ENCODE results near the gene ARL4C.

The ARL4C gene

DNA sequence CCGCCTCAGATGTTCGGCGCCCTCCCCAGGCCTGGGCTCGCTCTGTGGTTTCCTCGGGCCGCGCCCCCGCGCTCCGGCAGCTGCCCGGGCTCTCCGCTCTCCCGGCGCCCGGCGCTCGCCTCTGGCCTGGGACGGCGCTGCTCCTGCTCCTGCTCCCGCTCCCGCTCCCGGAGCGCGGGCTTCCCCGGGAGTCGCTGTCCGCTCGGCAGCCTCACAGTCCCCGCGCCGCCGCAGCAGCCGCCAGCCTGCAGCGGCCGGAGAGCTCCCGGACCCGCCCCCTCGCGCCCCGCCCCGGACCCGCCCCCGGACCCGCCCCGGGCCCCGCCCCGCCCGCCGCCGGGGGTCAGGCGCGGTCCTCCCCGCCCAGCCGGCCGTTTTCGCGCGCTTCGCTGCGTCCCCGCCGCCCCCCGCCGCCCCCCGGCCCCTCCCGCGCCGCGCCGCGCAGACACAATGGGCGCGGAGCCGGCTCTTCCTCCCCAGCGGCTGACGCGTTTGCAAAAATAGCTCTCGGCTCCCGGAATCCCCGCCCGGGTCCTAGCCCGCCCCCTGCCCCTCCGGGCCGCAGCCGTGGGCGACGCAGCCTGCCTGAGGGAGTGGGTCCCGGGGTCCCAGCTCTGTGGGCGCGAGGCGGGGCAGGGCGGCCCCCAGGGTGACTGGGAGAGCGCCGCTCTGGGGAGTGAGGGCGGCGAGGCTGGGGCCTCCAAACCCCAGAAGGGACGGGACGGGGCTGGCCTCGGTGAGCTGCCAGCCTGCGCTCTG lies at the start of gene ARL4C:
TSS of gene ARL4C (minus strand) at position 247 of the 759 bp plus-strand sequence. CDS start 495 bp downstream, outside the sequence.
- peak; percentile 27 for DNase-seq

- peak; percentile 14 for DNase-seq
Observed at GRCh38 chr2:234544659-234545611, 48.1 kb upstream of the ARL4C start.

DNA sequence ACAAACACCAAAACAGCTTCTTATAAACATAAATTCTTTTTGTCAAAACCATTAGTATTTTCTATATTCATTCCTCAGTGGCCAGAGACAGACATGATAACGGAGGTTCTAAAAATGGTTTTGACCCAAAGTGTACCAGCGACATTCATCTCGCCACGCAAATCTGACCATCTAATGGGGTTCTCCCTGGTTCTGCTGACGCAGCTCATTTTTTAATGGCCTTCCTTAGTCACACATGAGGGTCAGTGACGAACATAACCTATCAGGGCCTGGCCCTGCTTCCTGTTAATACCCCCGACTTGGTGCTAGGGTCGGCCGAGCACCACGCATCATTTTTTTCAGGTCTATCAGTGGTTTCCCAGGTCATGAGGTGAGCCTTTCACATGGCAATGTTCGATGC lies 45.9 kb upstream of the ARL4C start:
- no peak for DNase-seq

DNA sequence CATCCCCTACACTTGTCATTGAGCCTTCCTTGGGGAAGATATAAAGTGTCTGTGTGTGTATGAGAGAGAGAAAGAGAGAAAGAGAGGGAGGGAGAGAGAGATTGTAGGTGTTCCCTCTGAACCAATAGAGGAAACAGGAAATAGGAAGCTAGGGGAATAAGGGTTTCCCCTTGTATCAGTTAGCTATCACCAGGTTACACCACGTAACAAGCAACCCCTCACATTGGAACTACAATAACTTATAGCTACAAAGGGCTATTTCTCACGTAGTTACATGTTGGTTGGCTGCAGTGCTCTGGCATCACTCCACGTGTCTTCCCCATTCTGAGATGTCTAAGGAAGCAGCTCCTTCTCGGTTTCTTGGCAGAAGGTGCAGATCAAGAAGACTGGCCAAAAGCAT lies 41.0 kb upstream of the ARL4C start:
- no peak for DNase-seq

DNA sequence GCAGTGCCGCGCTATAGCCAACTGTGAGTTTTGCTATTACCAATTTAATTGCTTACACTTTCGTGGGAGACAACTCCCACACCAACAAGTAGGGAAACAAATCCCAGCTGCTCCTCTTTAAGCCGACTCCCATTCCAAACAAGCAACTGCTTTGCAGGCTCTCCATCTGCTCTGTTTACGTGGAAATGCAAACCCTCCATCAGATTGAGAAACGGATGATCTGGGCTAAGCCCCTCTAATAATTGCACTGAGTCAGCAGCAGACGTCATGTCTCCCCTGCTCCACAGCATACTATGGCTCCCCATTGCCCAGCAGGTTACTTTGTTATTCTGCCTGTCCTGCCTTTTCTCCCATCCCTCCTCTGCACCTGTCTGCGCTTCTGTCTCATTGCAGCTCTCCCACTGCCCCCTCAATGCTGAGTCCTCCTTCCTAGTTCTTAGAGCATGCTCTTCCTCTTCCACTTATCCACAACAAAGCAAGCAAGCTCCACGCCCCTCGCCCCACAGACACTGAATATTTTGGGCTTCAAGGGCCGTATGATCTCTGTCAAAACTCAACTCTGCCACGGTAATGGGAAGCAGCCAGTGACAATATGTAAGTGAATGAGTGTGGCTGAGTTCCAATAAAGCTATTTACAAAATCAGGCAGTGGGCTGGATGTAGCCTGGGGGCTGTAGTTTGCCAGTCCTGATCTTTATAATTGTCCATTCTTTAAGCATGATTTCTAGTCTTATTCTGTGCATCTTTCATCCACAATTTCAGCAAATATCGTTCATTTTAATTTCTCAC lies 39.5 kb upstream of the ARL4C start:
- peak; percentile 36 for DNase-seq

DNA sequence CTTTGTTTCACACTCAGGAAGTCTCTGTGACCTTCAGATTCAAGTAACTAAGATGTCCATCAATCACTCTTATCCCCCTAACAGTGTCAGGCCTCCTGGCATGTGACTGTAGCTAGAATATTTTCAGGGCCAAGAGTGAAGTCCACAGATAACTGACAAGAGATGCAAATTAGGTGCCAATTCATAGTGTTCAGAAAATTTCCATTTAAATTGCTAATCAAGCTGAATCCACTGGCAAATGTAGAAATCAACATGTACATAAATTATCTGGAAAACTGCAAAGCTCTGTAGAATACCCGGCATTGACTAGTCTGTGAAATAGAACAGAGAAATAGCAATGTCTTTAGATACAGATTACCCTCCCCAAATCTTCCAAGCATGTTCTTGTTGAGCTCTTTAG lies 38.6 kb upstream of the ARL4C start:
- DNase-seq: no peak

DNA sequence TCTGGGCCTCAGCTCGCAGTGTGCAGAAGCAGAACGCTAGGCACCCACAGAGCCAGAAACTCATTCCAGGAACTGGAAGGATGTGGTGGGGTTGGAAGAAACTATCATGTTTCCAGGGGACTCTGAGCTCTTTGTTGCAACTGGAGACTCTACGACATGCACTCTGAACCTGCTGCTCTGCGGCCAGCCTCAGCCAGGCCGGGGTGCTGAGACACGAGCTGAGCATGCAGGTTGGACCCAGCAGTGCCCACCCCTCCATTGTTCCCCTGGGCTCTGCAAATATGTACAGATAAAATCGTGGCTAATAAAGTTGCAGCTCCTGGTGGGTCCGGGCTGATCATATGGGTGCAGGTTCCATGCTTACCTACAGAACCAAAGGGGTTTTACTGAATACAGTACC lies 37.6 kb upstream of the ARL4C start:
- DNase-seq: no peak

- no peak for DNase-seq
Observed at GRCh38 chr2:234533626-234534025, 36.7 kb upstream of the ARL4C start.

- no peak for DNase-seq
Observed at GRCh38 chr2:234528410-234529148, 31.7 kb upstream of the ARL4C start.

DNA sequence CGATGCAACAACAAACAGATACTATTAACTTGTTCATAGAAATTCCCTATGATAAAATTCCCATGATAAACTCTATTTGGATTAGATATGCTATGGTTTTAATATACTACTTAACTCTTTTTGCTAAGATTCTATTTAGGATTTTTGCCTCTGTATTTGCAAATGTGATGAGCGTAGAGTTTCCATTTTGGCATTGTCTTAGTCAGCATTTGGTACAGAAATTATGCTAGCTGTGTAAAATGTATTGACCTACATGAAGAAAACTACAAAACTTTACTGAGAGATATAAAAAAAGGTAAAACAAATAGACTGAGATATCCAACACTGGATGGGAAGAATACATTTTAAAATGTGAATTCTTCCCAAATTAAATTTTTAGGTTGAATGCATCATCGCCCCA lies 29.8 kb upstream of the ARL4C start:
- DNase-seq: no peak

GRCh38 chr2:234521536-234521935 lies 24.7 kb upstream of the ARL4C start:
- peak; percentile 26 for DNase-seq

DNA sequence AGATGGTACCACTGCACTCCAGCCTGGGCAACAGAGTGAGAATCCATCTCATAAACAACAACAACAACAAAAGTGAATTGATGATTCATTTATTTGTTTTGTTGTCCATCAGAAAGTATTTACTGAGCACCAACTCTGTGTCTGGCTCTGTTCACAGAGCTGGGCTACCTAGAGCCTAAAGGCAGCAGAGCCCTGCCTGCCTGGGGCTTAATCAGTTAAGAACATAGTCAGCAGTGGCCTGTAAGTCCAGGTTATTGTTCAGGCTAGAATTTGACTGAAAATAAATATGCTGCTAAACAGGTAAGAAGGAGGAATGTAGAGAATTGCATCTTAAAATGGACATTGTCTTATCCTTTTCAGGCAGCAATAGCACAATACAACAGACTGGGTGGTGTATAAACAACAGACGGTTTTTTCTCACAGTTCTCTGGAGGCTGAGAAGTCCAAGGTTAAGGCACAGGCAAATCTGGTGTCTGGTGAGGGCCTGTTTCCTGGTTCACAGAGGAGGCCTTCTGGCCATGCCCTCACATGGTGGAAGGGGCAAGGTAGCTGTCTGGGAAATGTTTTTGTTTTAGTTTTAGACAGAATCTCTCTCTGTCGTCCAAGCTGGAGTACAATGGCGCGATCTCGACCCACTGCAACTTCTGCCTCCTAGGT lies 22.2 kb upstream of the ARL4C start:
- no peak for DNase-seq

DNA sequence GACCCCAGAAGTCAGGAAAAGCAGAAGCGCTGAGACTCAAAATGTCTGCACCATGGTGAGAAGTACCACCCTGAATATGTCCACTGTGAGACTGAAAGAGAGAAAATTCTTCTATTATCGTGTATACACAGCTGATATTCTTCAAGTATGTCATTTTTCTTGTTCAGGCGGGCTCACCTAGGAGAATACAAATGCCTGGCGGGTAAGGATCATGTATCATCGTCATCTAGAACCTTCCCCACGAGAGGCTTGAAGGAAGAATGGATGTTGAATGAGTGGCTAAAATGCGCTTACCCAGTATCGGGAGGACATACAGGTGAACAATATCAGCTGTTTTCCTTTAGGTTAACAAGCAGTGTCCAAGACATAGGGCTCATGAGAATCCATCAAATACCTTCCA lies 21.1 kb upstream of the ARL4C start:
- DNase-seq: no peak

- DNase-seq: no peak
Observed at GRCh38 chr2:234514873-234515638, 18.2 kb upstream of the ARL4C start.

- no peak for DNase-seq
Observed at GRCh38 chr2:234514099-234514498, 17.2 kb upstream of the ARL4C start.

DNA sequence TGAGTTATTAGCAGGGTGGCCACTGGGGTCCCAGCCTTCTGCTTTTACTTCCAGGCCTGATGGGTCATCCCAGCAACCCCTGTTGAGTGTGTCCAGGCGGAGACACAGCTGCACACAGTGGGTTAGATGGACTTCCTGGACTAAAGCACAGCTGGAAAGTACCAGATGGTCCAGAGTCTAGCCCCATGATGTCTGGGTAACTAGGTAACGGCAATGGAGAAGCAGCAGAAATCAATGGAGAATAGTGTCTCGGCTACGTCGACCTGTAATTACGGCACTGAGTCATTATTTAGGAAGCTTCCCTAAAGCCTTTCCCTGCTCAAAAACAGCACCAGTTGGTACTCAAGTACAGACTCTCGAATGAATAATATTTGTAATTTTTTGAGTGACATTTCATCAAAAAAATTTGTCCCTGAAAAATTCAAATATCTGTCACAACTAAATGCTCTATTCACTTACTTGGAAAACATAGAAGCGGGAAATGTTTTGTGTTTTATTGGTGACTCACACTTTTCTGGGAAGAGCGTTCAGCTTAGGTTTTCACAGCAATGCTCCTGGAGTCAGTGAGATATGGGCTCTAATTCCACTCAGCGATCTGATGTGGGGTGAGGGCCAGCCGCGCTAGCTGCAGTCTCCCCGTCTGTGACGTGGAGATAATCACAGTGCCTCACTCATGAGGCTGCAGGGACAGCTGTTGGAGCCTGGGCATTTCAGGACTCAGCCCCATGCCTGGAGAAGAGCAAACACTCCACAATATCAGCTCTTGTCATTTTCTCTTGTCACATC lies 16.2 kb upstream of the ARL4C start:
- DNase-seq: no peak

DNA sequence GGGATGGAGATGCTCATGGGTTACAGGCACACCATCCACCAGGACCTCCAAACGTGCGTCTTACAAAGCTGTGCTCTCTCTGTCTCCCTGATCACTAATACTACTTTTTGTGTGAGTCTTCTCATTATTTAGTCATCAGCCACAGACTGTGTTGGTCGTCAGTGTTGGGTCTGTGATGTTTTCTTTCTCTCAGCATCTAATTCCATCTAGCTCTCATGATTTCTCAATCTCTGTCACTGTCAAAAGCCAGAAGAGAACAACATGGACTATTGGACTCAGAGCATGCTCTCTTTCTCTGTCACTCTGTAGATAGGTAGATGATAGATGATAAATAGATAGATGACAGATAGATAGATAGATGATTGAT lies 6.0 kb upstream of the ARL4C start:
- DNase-seq: no peak

- no peak for DNase-seq
Observed at GRCh38 chr2:234502285-234502918, 5.5 kb upstream of the ARL4C start.

- DNase-seq: no peak
Observed at GRCh38 chr2:234500394-234501006, 3.6 kb upstream of the ARL4C start.

Data from NCI-H2171 (cell line).